NCI-H146 treated with DMSO at 0.1 percent for 48 hours (cell line): ENCODE results near the gene SART3.
A peak's percentile ranks its signal among the peaks of the same experiment; 100 is the strongest.
"Not testable (repeated sequence)": the region's sequence is repeated elsewhere in the genome, so short reads cannot be mapped to it uniquely, and the experiment has no call there.

Source experiments
- DNase-seq: peaks from one replicate; lab custom pipeline; 2025; ENCODE audit not compliant: unreplicated experiment; lab: John Stamatoyannopoulos, UW

SART3 gene

DNA sequence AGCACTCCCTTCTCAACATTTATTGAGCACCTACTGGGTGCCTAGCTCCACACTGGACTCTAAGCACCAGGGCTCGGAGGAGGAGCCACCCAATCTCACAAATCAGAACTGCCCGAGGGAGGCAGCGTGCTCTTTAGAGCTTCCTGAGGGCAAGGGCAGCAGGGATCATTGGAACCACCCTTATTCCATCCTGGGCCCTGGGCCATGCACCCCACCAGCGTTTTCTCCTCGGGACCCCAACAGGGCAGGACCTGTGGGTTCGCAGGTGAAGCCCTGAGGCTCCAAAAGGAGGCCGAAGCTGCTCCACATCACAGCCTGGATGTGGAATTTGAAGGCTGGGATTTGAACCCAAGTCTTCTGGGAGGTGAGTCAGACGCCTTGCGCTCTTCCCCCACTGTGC is 21.5 kb upstream of the SART3 start:
- DNase-seq = no peak

DNA sequence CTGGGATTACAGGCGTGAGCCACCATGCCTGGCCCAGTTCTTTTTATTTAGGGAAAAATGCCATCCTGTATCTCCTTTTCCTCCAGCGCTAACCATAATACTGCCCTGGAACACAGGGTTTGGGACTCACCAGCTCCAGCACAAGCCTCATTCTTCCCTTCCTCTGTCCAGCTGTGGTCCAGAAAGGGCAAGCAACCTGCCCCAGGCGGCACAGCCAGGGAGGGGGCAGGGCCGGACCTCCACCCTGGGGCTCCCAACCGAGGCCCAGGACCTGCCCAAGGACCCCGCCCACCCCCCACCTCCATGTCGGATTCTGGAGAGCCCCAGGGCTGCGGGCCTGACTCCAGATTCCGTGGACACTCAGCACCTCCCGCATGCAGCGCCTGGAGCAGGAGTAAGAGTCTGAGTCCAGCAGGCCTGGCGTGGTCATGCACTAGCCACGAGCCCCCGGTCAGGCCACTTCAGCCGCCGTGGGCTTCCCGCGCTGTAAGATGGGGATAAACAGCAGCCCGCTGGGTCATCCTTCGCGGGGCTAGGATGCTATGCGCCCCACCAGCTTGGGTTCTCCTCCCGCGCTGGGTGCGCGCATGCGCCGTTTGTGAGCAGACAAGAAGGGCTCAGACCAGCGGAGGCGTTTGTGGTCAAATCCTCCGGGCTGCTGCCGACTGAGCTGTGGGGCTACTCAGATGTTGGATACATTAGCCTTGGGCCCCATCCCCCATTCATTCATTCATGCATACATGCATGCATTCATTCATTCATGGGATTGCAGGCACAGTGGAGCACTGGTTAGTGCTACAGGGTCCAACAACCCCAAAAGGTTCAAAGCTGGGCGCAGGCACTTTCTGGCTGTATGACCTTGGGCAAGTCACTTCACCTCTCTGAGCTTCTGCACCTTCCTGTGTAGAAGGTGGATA is 20.6 kb upstream of the SART3 start:
- no peak for DNase-seq

DNA sequence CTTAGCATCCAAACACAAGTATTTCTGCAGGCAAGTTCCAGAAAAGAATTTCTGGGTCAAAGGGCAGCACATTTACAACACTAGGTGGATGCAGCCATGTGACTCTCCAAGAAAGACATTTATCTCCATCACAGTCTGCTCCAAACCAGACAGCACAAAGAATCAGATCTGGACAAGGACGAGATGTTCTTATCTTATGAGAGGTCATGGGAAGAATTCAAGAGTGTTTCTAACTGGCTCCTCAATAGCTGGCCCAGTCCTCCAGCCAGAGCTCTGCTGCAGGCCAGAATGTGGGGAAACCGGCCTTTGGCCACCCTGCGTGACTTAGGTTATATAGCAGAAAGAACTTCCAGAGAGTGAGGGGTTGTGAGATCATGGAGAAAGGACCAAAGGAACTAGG is 19.6 kb upstream of the SART3 start:
- DNase-seq = no peak

DNA sequence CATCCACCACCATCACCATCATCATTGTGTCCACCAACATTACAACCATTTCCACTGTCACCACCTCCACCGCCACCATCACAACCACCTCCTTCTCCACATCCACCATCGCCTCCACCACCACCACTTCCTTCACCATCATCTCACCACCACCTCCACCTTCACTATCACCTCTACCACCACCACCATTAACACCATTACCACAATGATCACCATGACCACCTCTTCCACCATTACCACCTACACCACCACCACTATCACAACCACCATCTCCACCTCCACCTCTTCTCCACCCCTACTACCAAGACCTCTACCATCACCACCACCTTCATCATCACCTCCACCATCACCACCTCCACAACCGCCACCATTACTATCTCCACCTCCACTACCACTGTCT is 17.8 kb upstream of the SART3 start:
- no peak for DNase-seq

DNA sequence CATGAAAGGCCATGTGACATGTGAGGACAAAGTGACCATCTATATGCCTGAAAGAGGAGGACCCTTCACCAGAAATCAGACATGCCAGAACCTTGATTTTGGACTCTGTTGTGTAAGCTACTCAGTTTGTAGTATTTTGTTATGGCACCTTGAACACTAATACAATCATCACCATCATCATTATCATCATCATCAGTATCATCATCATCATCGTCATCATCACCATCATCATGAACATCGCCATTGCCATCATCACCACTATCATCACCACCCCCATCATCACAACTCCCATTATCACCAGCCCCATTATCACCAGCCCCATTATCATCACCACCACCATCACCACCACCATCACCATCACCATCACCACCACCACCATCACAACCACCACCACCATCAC is 17.3 kb upstream of the SART3 start:
- no peak for DNase-seq

DNA sequence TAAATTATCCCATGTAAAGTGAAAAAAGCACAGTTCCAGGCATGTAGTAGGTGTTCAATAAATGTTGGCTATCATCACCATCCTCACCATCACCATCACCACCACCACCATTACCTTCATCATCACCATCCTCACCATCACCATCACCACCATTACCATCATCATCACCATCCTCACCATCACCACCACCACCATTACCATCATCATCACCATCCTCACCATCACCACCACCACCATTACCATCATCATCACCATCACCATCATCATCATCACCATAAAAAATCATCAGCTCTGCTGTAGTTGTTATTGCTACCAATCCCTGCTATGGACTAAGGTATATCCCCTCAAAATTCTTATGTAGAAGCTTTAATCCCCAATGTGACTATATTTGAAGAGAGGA is 16.5 kb upstream of the SART3 start:
- DNase-seq = no peak

DNA sequence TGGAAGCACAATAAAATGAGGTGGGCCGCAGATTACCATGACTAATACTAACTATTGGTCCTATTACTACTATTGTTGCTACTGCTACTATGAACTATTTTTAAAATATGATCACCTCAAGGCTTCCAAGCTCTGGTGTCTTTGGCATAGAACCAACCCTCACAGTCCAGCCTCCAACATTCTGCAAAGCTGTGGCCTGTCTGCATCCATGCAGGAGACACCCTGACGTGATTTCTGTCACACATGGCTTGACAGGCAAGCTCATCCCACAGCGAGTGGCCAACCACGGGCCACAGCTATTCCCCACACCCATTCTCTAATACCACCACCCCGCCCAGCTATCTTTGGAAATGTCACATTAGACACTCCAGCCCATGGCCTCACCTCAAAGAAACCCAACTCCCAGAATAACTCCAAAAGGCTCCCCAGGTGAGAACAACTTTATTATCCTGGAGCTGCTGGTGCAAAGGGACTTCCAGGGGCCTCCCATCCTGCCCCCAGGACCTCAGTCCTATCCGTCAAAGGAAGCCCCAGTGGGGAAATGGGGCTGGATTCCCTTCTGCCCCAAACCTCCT is 15.8 kb upstream of the SART3 start:
- no peak for DNase-seq

DNA sequence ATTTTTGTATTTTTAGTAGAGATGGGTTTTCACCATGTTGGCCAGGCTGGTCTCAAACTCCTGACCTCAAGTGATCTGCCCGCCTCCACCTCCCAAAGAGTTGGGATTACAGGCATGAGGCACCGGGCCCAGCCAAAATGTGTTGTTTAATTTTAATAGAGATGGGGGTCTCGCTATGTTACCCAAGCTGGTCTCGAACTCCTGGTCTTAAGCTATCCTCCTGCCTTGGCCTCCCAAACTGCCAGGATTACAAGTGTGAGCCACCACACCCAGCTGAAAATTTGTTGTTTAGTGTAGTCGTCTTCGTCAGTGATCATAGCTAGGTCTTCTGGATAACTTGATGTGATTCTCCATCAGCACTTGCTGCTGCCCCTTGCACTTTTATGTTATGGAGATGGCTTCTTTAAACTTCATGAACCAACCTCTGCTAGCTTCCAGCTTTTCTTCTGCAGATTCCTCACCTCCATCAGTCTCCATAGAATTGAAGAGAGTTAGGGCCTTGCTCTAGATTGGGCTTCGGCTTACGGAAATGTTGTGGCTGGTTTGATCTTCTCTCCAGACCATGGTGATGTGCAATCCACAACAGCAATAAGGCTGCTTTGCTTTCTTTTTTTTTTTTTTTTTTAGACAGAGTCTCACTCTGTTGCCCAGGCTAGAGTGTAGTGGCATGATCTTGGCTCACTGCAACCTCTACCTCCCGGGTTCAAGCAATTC is 14.4 kb upstream of the SART3 start:
- DNase-seq = no peak

DNA sequence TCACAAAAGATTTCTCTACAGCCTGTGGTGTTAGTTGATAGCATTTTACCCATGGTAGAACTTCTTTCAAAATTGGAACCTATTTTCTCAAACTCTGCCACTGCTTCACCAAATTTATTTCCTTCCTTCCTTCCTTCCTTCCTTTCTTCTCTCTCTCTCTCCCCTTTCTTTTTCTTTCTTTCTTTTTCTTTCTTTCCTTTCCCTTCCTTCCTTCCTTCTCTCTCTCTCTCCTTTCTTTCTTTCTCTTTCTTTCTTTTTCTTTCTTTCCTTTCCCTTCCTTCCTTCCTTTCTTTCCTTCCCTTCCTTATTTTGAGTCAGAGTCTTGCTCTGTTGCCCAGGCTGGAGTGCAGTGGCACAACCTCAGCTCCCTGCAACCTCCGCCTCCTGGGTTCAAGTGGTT is 13.3 kb upstream of the SART3 start:
- DNase-seq = not testable (repeated sequence)

DNA sequence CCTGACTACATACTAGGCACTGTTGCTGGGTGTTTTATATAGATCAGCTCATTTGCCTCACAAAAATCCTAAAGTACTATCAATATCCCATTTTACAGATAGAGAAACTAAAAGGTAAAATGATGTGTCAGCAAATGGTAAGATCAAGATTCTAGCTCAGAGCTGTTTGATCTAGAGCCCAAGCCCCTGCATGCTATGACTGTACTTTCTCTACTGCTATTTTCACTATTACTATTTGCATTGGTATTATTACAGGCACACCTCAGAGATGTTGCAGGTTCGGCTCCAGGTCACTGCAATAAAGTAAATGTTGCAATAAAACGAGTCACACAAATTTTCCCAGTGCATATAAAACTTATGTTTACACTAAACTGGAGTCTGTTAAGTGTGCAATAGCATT is 12.3 kb upstream of the SART3 start:
- DNase-seq = no peak

DNA sequence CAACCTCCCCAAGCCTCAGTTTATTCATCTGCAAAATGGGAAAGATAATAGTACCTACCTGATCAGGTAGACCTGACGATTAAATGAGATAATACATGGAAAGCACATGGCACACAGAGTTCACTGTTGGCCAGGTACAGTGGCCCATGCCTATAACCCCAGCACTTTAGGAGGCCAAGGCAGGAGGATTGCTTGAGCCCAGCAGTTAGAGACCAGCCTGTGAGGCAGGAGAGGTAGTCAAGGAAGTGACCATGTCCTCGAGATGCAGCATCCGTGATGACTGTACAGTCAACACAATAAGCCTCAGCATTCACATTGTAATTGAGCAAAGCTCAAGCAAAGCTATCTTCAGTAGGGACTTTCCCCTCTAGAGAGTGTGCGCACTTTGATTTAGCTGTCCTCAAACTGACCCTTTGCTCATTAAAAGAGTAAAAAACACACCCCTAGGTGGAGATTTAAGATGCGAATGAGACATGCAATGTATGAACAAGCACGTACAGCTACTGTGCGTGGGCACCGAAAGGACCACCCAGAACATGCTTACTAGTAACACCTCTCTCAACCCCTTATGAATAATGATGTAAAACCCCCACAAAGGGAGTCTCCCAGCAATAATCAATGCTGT is 11.3 kb upstream of the SART3 start:
- DNase-seq = no peak

DNA sequence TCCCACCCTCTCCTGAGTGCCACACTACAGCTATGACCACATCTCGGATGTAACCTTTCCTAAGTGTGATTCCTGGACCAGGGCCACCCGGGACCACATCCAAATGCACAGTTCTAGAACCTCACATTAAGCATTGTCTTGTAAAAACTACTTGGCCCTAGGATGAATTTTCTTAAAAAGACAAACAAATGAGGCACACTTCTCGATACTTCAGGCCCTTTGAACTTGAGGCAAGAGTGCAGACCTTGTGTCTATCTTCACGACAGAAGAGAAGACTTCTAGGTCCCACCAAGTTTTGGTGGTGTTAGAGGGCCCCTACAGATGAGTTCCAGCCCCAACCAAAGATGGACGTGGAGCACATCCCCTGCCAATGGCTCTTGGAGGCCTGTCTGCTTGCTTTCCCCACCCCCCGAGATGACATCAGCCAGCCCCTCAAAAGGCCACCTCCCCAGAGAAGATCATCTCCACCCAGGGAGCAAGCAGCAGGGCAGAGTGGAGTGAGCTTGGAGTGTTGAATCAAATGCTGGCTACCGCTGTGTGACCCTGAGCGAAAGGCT is 10.7 kb upstream of the SART3 start:
- no peak for DNase-seq

DNA sequence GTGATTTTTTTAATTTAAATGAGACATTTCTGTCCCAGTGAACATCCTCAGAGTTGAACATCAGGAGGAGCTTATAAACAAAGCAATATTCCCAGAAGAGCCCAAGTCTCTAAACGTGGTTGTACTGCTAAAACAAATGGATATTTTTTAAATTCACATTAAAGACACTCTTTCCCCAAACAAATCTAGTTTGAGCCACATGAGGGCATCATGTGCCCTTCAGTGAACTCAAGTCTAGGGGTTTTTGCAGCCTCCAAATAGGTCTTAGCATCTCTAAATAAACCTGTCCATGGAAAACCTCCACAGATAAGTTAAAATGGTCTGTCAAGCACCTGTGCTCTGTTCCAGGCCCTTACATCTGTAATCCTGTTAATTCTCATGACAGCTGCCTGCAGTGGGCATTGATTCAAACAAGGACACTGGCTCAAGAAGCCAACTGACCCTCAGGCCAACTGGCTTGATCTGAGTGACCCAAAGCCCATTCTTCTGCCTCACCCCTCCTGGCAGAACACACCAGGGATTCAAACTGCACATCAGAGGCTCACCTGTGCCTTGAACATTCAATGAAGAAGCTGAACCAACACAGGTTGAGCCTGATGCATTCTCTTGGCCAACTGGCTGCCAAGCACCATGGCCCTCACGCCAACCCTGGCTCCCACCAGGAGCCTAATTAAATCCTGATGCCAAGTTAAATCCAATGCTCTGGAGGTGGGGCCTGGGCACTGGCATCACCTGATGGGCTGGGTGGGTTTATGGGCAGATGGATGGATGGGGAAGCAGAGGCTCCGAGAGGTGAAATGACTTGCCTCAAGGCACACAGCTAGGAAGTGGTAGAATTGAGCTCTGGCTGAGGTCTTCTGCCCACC is 10.0 kb upstream of the SART3 start:
- peak; percentile 7 for DNase-seq

DNA sequence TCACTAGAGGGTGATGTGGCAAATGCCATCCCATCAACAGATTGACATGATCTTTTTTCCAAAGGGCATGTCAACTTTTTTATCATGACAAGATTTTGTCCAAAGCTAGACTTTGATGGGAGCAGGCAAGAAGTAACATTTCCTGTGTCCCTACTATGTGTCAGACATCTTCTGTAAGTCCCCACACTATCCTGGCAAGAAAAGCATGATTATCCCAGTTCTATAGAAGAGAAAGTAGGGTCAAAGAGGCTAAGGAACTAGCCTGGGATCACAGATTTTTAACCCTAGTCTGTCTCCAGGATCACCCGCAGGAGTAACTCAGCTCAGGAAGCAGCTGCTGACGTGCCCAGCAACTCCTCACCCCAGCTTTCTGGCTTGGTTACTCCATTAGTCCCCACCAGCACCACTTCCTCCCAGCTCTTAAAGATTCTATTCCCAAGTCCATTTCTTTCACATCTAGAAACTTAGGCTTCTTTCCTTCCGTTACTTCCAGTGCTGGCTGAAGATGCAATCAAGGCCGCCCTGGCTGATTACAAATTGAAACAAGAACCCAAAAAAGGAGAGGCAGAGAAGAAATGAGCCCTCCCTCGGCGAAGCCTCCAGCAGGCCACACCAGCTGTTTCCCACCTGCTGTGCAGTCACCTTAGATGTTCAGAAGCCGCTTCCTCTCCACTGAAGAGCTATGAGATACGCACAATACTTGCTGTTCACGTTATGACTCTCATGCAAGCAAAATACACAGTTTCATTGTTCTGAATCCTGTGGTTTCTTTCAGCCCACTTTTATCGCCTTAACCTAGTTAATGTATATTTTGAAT is 7.6 kb upstream of the SART3 start:
- peak; percentile 7 for DNase-seq

DNA sequence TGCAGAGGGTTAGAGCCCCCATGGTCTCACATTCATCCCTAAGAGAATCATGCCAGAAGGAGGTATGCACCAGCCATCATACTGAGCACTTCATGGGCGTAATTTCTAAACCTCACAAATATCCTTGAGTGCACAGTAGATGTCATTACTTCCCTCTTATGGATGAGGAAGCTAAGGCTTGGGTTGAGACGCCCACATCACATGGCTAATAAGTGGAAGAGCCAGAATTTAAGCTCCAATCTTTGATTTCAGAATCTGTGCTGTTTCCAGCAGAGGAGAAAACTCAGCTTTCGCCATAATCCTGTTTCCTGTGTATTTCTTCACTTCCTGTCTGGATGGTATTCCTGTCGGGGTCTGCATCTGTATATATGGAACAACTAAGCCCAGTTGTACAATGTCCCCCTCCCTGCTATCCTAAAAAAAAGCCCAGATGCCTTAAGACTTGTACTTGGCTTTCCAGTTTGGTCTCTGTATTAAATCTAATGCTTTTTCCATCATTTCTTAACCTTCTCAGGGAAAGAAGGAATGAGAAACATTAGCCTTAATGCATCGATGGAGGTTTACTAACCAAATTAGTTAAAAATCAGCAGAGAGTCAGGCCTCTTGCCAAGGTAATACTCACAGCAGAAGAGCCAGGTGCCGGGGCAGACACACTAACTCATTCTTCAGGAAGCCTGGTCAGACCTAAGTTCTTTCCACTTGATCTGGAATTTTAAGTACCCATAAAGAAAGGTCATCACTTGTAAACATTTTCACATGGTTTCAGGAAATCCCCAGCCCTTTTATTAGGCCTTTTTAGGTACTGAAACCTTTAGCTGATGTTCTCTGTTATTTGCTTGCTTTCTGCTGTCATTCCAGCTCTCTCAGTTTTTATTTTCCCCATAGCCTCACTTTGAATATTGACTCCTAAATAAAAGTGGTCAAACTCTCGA is 6.7 kb upstream of the SART3 start:
- DNase-seq = no peak

DNA sequence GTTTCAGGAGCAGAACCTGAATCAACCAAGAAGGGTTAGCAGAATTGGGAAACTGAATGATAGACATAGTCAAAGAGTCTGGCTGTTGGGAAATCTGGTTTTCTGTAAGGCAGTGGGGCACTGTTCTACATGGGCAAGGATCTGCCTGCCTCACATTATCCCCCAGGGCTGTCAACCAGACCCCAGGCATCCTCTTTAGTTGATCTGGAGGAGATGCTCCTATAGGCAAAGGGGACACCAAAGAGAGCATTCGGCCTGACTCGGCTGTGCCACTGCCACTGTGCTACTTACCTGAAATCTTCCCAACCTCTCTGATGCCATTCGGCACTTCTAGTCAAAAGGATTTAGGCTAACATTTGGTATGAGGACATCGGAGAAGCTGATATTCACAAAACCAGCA is 5.5 kb upstream of the SART3 start:
- DNase-seq = no peak

DNA sequence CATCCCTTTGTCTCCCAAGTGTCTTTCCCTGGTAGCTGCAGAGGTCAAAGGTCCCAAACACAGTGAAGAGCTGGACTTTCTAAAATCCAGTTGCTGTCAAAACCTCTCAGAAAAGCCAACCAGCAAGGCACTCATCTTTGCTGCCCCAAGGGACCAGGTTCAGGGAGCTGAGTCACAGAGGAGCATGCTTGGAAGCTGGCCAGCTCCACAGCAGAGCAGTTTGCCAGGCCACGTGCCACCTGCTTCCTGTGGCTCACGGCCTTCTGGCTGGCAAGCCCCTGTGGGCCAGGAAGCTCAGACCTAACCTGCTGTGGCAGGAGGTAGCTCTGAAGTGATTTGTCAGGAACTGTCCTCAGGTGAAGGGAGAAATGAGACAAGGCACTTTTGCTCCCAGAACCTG is 5.0 kb upstream of the SART3 start:
- DNase-seq = no peak

DNA sequence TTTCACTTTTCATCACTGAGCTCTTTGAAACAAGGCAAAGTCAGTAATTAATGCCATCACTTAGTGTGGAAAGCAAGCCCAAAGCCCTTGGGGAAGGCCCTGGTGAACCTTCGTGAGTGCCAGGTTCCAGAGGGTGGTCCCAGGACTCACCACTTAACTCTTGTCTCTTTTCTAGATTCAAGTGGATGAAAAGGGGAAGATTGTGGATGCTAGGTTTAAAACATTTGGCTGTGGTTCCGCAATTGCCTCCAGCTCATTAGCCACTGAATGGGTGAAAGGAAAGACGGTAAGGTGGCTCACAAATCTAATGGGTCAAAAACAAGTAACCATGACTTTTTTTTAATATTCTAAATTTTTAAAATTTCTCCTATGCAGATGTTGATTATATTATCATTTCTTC is 4.2 kb upstream of the SART3 start:
- no peak for DNase-seq

DNA sequence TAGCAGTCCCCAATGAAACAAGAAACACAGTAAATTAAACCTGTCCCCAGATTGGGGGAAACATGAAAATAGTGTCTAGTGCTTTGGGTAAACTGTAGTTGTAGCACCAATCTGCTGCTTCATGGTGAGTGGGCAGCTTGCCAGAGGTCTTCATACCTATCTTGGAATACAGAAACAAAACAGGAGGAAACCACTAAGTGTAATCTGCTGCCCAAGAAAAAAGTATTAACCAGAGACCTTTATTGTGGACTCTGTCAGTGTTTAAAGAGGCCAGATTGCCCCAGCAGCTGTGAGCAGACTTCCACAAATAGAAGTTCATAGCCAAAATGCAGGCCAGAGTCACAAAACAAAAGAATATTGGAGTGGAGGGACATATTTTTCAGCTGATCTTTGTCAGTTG is 3.8 kb upstream of the SART3 start:
- no peak for DNase-seq
